Measurements from ENCODE around the gene TBC1D2.

Gene TBC1D2

GRCh38 chr9:98192503-98193335 is 62.7 kb downstream of the TBC1D2 start, which contains the start of gene CORO2A (continued):
- TF ChIP-seq ZNF518A (tag by site-specific recombination; conservative IDR thresholded peaks at IDR 0.05; ENCODE audit: low read depth) (no peak), KLF10 (tag by site-specific recombination; IDR thresholded peaks at IDR 0.05) (peak; percentile 93), ZNF138 (tag by site-specific recombination; IDR thresholded peaks at IDR 0.05; ENCODE audit: borderline replicate concordance) (no peak), ZBTB1 (tag by site-specific recombination; IDR thresholded peaks at IDR 0.05) (no peak), ZNF521 (tag by site-specific recombination; IDR thresholded peaks at IDR 0.05) (no peak), ZNF791 (tag by site-specific recombination; IDR thresholded peaks at IDR 0.05) (no peak), ZXDB (tag by site-specific recombination; IDR thresholded peaks at IDR 0.05) (0 out of 2 replicates have a peak, but pooled peaks have one; percentile 32), ZNF274 (IDR thresholded peaks at IDR 0.05; ENCODE audit: low read length) (no peak), ZNF274 (tag by site-specific recombination; IDR thresholded peaks at IDR 0.05; ENCODE audit: borderline replicate concordance) (no peak), ZNF2 (tag by site-specific recombination; IDR thresholded peaks at IDR 0.05) (peak; percentile 73), ZNF37A (tag by site-specific recombination; IDR thresholded peaks at IDR 0.05) (no peak), ZBTB10 (tag by site-specific recombination; IDR thresholded peaks at IDR 0.05) (peak; percentile 21; the same call in 1 of the 2 replicates), ZNF157 (tag by site-specific recombination; IDR thresholded peaks at IDR 0.05) (no peak), ZNF24 (tag by site-specific recombination; IDR thresholded peaks at IDR 0.05) (no peak), ZNF658 (tag by site-specific recombination; IDR thresholded peaks at IDR 0.05) (no peak), ZNF621 (tag by site-specific recombination; IDR thresholded peaks at IDR 0.05) (no peak), ZNF610 (tag by site-specific recombination; IDR thresholded peaks at IDR 0.05; ENCODE audit: borderline replicate concordance) (0 out of 2 replicates have a peak, but pooled peaks have one; percentile 47), ZNF707 (tag by site-specific recombination; IDR thresholded peaks at IDR 0.05) (no peak), ZNF292 (tag by site-specific recombination; IDR thresholded peaks at IDR 0.05; ENCODE audit: borderline replicate concordance, low read depth) (no peak), ZNF155 (tag by site-specific recombination; IDR thresholded peaks at IDR 0.05) (no peak), ZNF768 (tag by site-specific recombination; IDR thresholded peaks at IDR 0.05) (no peak), KLF7 (tag by site-specific recombination; IDR thresholded peaks at IDR 0.05; ENCODE audit: borderline replicate concordance) (0 out of 2 replicates have a peak, but pooled peaks have one; percentile 28), GLI4 (tag by site-specific recombination; IDR thresholded peaks at IDR 0.05) (no peak), ZNF555 (tag by site-specific recombination; conservative IDR thresholded peaks at IDR 0.05) (no peak), OVOL3 (tag by site-specific recombination; IDR thresholded peaks at IDR 0.05) (no peak), ZNF692 (tag by site-specific recombination; IDR thresholded peaks at IDR 0.05) (peak; percentile 82)
- TF ChIP-seq, protein P1, sequence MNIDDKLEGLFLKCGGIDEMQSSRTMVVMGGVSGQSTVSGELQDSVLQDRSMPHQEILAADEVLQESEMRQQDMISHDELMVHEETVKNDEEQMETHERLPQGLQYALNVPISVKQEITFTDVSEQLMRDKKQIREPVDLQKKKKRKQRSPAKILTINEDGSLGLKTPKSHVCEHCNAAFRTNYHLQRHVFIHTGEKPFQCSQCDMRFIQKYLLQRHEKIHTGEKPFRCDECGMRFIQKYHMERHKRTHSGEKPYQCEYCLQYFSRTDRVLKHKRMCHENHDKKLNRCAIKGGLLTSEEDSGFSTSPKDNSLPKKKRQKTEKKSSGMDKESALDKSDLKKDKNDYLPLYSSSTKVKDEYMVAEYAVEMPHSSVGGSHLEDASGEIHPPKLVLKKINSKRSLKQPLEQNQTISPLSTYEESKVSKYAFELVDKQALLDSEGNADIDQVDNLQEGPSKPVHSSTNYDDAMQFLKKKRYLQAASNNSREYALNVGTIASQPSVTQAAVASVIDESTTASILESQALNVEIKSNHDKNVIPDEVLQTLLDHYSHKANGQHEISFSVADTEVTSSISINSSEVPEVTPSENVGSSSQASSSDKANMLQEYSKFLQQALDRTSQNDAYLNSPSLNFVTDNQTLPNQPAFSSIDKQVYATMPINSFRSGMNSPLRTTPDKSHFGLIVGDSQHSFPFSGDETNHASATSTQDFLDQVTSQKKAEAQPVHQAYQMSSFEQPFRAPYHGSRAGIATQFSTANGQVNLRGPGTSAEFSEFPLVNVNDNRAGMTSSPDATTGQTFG (tag by site-specific recombination; IDR thresholded peaks at IDR 0.05; ENCODE audit: borderline replicate concordance), result no peak
